SK-N-SH treated with all-trans-retinoic acid at 6 μM for 48 hours (cell line): ENCODE results near the gene PYM1.

Source experiments
- ATAC-seq: fragments of 200-7000 bp; cut with Tn5 transposase; 3 replicates; pipeline ENCODE4 v1.9.1; 2020; ENCODE audit warnings: mild to moderate bottlenecking, moderate library complexity
- ARNTL ChIP-seq: fragments of 450-650 bp; formaldehyde crosslinking; IDR thresholded peaks from 2 replicates; pipeline ENCODE4 v1.5.0; 2020; ENCODE audit warnings: low read depth, mild to moderate bottlenecking, moderate library complexity, borderline replicate concordance
- BACH2 ChIP-seq: fragments of 250-450 bp; sonication (Bioruptor Pico); IDR thresholded peaks from 2 replicates; pipeline ENCODE4 v1.9.0; 2021; ENCODE audit warnings: mild to moderate bottlenecking, borderline replicate concordance
- CSDC2 ChIP-seq: fragments of 250-450 bp; sonication (Bioruptor Pico); IDR thresholded peaks from 2 replicates; pipeline ENCODE4 v1.5.0; 2020; ENCODE audit warnings: mild to moderate bottlenecking, moderate library complexity
- CSRNP3 ChIP-seq: fragments of 250-450 bp; sonication (Bioruptor Pico); IDR thresholded peaks from 2 replicates; pipeline ENCODE4 v1.5.1; 2021; ENCODE audit warnings: mild to moderate bottlenecking, moderate library complexity
- GLIS3 ChIP-seq: fragments of 250-450 bp; sonication (Bioruptor Pico); IDR thresholded peaks from 2 replicates; pipeline ENCODE4 v1.5.0; 2020; ENCODE audit warnings: mild to moderate bottlenecking, moderate library complexity
- ISL1 ChIP-seq: fragments of 250-450 bp; sonication (Bioruptor Pico); IDR thresholded peaks from 2 replicates; pipeline ENCODE4 v2.1.2; 2022; ENCODE audit warnings: mild to moderate bottlenecking, moderate library complexity
- OSR1 ChIP-seq: fragments of 250-450 bp; sonication (Bioruptor Pico); IDR thresholded peaks from 2 replicates; pipeline ENCODE4 v1.8.0; 2022; ENCODE audit warnings: moderate library complexity, mild to moderate bottlenecking, inconsistent platforms
- PATZ1 ChIP-seq: fragments of 250-450 bp; sonication (Bioruptor Pico); IDR thresholded peaks from 2 replicates; pipeline ENCODE4 v1.8.0; 2020; ENCODE audit warnings: mild to moderate bottlenecking, moderate library complexity, borderline replicate concordance
- POU6F1 ChIP-seq: fragments of 250-450 bp; sonication (Bioruptor Pico); IDR thresholded peaks from 2 replicates; pipeline ENCODE4 v1.8.0; 2021; ENCODE audit warnings: low read depth, mild to moderate bottlenecking, moderate library complexity, borderline replicate concordance
- RARB ChIP-seq: fragments of 250-450 bp; sonication (Bioruptor Pico); IDR thresholded peaks from 2 replicates; pipeline ENCODE4 v1.8.0; 2021; ENCODE audit warnings: mild to moderate bottlenecking, moderate library complexity
- SNAI2 ChIP-seq: fragments of 250-450 bp; sonication (Bioruptor Pico); IDR thresholded peaks from 2 replicates; pipeline ENCODE4 v1.5.0; 2020; ENCODE audit warnings: mild to moderate bottlenecking, moderate library complexity
- TCF4 ChIP-seq: fragments of 250-450 bp; sonication (Bioruptor Pico); IDR thresholded peaks from 2 replicates; pipeline ENCODE4 v1.8.0; 2021; ENCODE audit warnings: mild to moderate bottlenecking, moderate library complexity, borderline replicate concordance
- TOX ChIP-seq: fragments of 250-450 bp; sonication (Bioruptor Pico); IDR thresholded peaks from 2 replicates; pipeline ENCODE4 v1.8.0; 2021; ENCODE audit warnings: mild to moderate bottlenecking, moderate library complexity, borderline replicate concordance
- ZC3H10 ChIP-seq: fragments of 250-450 bp; sonication (Bioruptor Pico); IDR thresholded peaks from 2 replicates; pipeline ENCODE4 v1.5.1; 2021; ENCODE audit warnings: mild to moderate bottlenecking, moderate library complexity
- ZFP3 ChIP-seq: fragments of 250-450 bp; sonication (Bioruptor Pico); IDR thresholded peaks from 2 replicates; pipeline ENCODE4 v1.5.0; 2020; ENCODE audit warnings: mild to moderate bottlenecking, moderate library complexity
- ZFP30 ChIP-seq: fragments of 450-650 bp; formaldehyde crosslinking; IDR thresholded peaks from 2 replicates; pipeline ENCODE4 v1.5.0; 2022; ENCODE audit warnings: mild to moderate bottlenecking, moderate library complexity
- ZNF565 ChIP-seq: fragments of 450-650 bp; formaldehyde crosslinking; conservative IDR thresholded peaks from 2 replicates; pipeline ENCODE4 v1.5.0; 2020; ENCODE audit warnings: low read depth, mild to moderate bottlenecking, moderate library complexity
- ZNF70 ChIP-seq: fragments of 450-650 bp; formaldehyde crosslinking; IDR thresholded peaks from 2 replicates; pipeline ENCODE4 v1.5.0; 2020; ENCODE audit warnings: mild to moderate bottlenecking, moderate library complexity
- TF ChIP-seq, protein P1 (sequence below): fragments of 250-450 bp; sonication (Bioruptor Pico); IDR thresholded peaks from 2 replicates; pipeline ENCODE4 v1.5.0; 2020; ENCODE audit warnings: mild to moderate bottlenecking, moderate library complexity
- TF ChIP-seq, protein P2 (sequence below): fragments of 250-450 bp; sonication (Bioruptor Pico); IDR thresholded peaks from 2 replicates; pipeline ENCODE4 v1.5.1; 2020; ENCODE audit warnings: low read depth, mild to moderate bottlenecking, moderate library complexity

The PYM1 gene

GRCh38 chr12:55906056-55906455 lies 21.6 kb downstream of the PYM1 start:
- peak; percentile 69 for ATAC-seq
- TF ChIP-seq TOX (CRISPR knock-in tag), result no peak
- TF ChIP-seq, protein P1, sequence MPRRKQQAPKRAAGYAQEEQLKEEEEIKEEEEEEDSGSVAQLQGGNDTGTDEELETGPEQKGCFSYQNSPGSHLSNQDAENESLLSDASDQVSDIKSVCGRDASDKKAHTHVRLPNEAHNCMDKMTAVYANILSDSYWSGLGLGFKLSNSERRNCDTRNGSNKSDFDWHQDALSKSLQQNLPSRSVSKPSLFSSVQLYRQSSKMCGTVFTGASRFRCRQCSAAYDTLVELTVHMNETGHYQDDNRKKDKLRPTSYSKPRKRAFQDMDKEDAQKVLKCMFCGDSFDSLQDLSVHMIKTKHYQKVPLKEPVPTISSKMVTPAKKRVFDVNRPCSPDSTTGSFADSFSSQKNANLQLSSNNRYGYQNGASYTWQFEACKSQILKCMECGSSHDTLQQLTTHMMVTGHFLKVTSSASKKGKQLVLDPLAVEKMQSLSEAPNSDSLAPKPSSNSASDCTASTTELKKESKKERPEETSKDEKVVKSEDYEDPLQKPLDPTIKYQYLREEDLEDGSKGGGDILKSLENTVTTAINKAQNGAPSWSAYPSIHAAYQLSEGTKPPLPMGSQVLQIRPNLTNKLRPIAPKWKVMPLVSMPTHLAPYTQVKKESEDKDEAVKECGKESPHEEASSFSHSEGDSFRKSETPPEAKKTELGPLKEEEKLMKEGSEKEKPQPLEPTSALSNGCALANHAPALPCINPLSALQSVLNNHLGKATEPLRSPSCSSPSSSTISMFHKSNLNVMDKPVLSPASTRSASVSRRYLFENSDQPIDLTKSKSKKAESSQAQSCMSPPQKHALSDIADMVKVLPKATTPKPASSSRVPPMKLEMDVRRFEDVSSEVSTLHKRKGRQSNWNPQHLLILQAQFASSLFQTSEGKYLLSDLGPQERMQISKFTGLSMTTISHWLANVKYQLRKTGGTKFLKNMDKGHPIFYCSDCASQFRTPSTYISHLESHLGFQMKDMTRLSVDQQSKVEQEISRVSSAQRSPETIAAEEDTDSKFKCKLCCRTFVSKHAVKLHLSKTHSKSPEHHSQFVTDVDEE (CRISPR knock-in tag), result no peak
- TF ChIP-seq PATZ1, result no peak
- TF ChIP-seq RARB (CRISPR knock-in tag), result no peak
- TF ChIP-seq CSDC2 (CRISPR knock-in tag), result no peak
- no peak for TF ChIP-seq ISL1 (CRISPR knock-in tag)
- no peak for TF ChIP-seq ZFP3 (CRISPR knock-in tag)

GRCh38 chr12:55901881-55902490 lies 25.7 kb downstream of the PYM1 start:
- ATAC-seq, result no peak
- no peak for TF ChIP-seq GLIS3 (CRISPR knock-in tag)
- no peak for TF ChIP-seq CSRNP3 (CRISPR knock-in tag)
- TF ChIP-seq RARB (CRISPR knock-in tag), result no peak
- TF ChIP-seq ZNF70 (CRISPR knock-in tag), result no peak
- no peak for TF ChIP-seq TCF4 (CRISPR knock-in tag)
- TF ChIP-seq ARNTL (CRISPR knock-in tag), result no peak
- TF ChIP-seq OSR1, result no peak
- TF ChIP-seq ZC3H10 (CRISPR knock-in tag), result no peak
- no peak for TF ChIP-seq BACH2 (CRISPR knock-in tag)

- TF ChIP-seq BACH2 (CRISPR knock-in tag), result no peak
- TF ChIP-seq ZFP30 (CRISPR knock-in tag), result no peak
- TF ChIP-seq CSRNP3 (CRISPR knock-in tag), result no peak
- TF ChIP-seq RARB (CRISPR knock-in tag), result no peak
- TF ChIP-seq POU6F1 (CRISPR knock-in tag), result no peak
- no peak for TF ChIP-seq PATZ1
- no peak for TF ChIP-seq SNAI2
- TF ChIP-seq ZC3H10 (CRISPR knock-in tag), result no peak
- TF ChIP-seq, protein P1 (CRISPR knock-in tag), result no peak
- TF ChIP-seq OSR1, result no peak
- no peak for TF ChIP-seq CSDC2 (CRISPR knock-in tag)
- TF ChIP-seq ZNF565, result no peak
- no peak for TF ChIP-seq ISL1 (CRISPR knock-in tag)
- no peak for TF ChIP-seq TCF4 (CRISPR knock-in tag)
- TF ChIP-seq, protein P2, sequence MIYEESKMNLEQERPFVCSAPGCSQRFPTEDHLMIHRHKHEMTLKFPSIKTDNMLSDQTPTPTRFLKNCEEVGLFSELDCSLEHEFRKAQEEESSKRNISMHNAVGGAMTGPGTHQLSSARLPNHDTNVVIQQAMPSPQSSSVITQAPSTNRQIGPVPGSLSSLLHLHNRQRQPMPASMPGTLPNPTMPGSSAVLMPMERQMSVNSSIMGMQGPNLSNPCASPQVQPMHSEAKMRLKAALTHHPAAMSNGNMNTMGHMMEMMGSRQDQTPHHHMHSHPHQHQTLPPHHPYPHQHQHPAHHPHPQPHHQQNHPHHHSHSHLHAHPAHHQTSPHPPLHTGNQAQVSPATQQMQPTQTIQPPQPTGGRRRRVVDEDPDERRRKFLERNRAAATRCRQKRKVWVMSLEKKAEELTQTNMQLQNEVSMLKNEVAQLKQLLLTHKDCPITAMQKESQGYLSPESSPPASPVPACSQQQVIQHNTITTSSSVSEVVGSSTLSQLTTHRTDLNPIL (CRISPR knock-in tag), result no peak
- no peak for TF ChIP-seq ZFP3 (CRISPR knock-in tag)
- ATAC-seq, result no peak; the same call in 1 of the 3 replicates
Observed at GRCh38 chr12:55899082-55899481, 28.6 kb downstream of the PYM1 start.
